Fibroblast of lung (primary cell): ENCODE results near the gene ARPC5L. TPM values are rescaled to one million over a fixed set of nuclear protein-coding genes. Genes with fewer than 3 reads are reported as not detected.
"Not testable (repeated sequence)": the region's sequence is repeated elsewhere in the genome, so short reads cannot be mapped to it uniquely, and the experiment has no call there.

Source experiments
- DNase-seq, 2 donors: peaks; one replicate each; pipeline versions ENCODE4 v3.0.0 to v3.0.0-alpha.2; 2010; ENCODE audit warnings: low read depth in 2 of 2
- H2AFZ ChIP-seq: 2 replicates; pipeline ENCODE4 v1.5.1; 2012; ENCODE audit warnings: low read length, control low read depth, inconsistent platforms
- H3K27ac ChIP-seq: 2 replicates; pipeline ENCODE4 v1.5.1; 2011; ENCODE audit warnings: low read length, control low read depth; ENCODE audit not compliant: insufficient read depth
- H3K27me3 ChIP-seq: 2 replicates; pipeline ENCODE4 v1.5.1; 2011; ENCODE audit warnings: mild to moderate bottlenecking, low read length; ENCODE audit not compliant: control insufficient read depth, insufficient read depth
- H3K36me3 ChIP-seq: 2 replicates; pipeline ENCODE4 v1.5.1; 2011; ENCODE audit warnings: low read length; ENCODE audit not compliant: control insufficient read depth, insufficient read depth
- H3K4me1 ChIP-seq: 2 replicates; pipeline ENCODE4 v1.5.1; 2011; ENCODE audit warnings: low read length; ENCODE audit not compliant: control insufficient read depth, insufficient read depth; ENCODE audit errors: extremely low read depth
- H3K4me2 ChIP-seq: 2 replicates; pipeline ENCODE4 v1.5.1; 2011; ENCODE audit warnings: low read length, control low read depth; ENCODE audit not compliant: insufficient read depth; ENCODE audit errors: extremely low read depth
- H3K4me3 ChIP-seq, 4 experiments: fragments of 200-600 bp in 1 of 4; sonication (generic) in 1 of 4; replicated peaks in 1 of 4; 2 replicates each; pipeline ENCODE4 v1.5.1; 2011 to 2016; ENCODE audit warnings: low read length in 4 of 4, low read depth in 3 of 4, mild to moderate bottlenecking in 3 of 4, control low read depth in 2 of 4, inconsistent platforms in 1 of 4, mixed read lengths in 1 of 4; ENCODE audit not compliant: insufficient read depth in 1 of 4; ENCODE audit errors: control extremely low read depth in 1 of 4
- H3K79me2 ChIP-seq: 2 replicates; pipeline ENCODE4 v1.5.1; 2012; ENCODE audit warnings: mild to moderate bottlenecking, low read length, inconsistent platforms; ENCODE audit not compliant: control insufficient read depth, insufficient read depth
- H3K9ac ChIP-seq: 2 replicates; pipeline ENCODE4 v1.5.1; 2011; ENCODE audit warnings: mild to moderate bottlenecking, low read length, control low read depth; ENCODE audit not compliant: insufficient read depth
- H3K9me3 ChIP-seq: 2 replicates; pipeline ENCODE4 v1.5.1; 2012; ENCODE audit warnings: low read depth, low read length; ENCODE audit not compliant: control insufficient read depth, insufficient read depth
- H4K20me1 ChIP-seq: 2 replicates; pipeline ENCODE4 v1.5.1; 2011; ENCODE audit warnings: low read length; ENCODE audit not compliant: control insufficient read depth, insufficient read depth; ENCODE audit errors: extremely low read depth
- EZH2 ChIP-seq: IDR thresholded peaks from 2 replicates; pipeline ENCODE4 v1.5.1; 2012; ENCODE audit warnings: low read length, control low read depth, mild to moderate bottlenecking; ENCODE audit errors: missing control alignments
- polyA plus RNA-seq, 2 donors: library from polyadenylated mRNA; depleted of rRNA in 1 of 2; stranded (reverse) in 1 of 2; unstranded in 1 of 2; fragments of >200 nt; gene quantifications; 2 replicates each; pipeline ENCODE4 v1.2.1, GENCODE V29; 2011 to 2012; ENCODE audit warnings: missing spikeins in 1 of 2
- total RNA-seq: library from RNA; depleted of rRNA; stranded (reverse); fragments of >200 nt; gene quantifications from 2 replicates; pipeline ENCODE4 v1.2.1, GENCODE V29; 2014
- TF ChIP-seq, protein P1 (sequence below), 2 donors: IDR thresholded peaks in 1 of 2; conservative IDR thresholded peaks in 1 of 2; 1 replicate in 1 of 2; 2 replicates in 1 of 2; pipeline ENCODE4 v1.5.1; 2011 to 2012; ENCODE audit warnings: low read length in 2 of 2, control low read depth in 1 of 2, inconsistent platforms in 1 of 2, low read depth in 1 of 2, mild to moderate bottlenecking in 1 of 2

The ARPC5L gene
- total and polyA plus RNA-seq, 2 donors (not counting 1 experiment from before 2014, with no cell fraction given) = 13.2 to 48.9 TPM

DNA sequence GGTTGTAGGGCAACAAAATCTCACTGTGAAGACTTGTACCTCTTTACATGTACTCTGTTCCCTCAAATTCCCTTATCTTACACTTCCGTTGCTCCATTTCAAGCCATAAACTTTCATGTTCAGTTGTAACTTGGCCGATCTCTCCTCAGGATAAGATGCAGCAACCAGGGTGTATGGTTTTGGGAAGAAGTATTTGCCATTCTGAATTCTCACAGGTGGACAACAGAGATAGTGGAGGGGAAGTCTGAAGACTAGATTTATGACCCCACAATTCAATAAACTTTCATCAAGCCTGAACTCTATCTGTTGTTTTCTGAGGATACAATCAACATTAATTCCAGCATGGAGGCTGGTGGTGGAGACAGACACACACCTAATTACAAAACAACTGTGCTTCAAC is 51.4 kb downstream of the ARPC5L start:
- Histone ChIP-seq H3K27me3 (no peaks in the 10 kb centered on the region), H3K9me3 (no peaks in the 10 kb centered on the region), H4K20me1 (no peaks in the 10 kb centered on the region), H3K4me3 (no peak overlapping the region), H2AFZ (no peak overlapping the region), H3K9ac (no peak overlapping the region), H3K4me2 (no peak overlapping the region), H3K79me2 (no peaks in the 10 kb centered on the region), H3K4me1 (no peaks in the 10 kb centered on the region), H3K36me3 (peaks cover 6% of the 10 kb centered on the region), H3K27ac (no peak overlapping the region)
- DNase-seq = no peak
- TF ChIP-seq, protein P1, sequence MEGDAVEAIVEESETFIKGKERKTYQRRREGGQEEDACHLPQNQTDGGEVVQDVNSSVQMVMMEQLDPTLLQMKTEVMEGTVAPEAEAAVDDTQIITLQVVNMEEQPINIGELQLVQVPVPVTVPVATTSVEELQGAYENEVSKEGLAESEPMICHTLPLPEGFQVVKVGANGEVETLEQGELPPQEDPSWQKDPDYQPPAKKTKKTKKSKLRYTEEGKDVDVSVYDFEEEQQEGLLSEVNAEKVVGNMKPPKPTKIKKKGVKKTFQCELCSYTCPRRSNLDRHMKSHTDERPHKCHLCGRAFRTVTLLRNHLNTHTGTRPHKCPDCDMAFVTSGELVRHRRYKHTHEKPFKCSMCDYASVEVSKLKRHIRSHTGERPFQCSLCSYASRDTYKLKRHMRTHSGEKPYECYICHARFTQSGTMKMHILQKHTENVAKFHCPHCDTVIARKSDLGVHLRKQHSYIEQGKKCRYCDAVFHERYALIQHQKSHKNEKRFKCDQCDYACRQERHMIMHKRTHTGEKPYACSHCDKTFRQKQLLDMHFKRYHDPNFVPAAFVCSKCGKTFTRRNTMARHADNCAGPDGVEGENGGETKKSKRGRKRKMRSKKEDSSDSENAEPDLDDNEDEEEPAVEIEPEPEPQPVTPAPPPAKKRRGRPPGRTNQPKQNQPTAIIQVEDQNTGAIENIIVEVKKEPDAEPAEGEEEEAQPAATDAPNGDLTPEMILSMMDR (conservative IDR thresholded peaks at IDR 0.05 in 1 of 2, IDR thresholded peaks at IDR 0.05 in 1 of 2; ENCODE audit: low read depth in 1 of 2, low read length in 2 of 2) = no peak
- TF ChIP-seq EZH2 = no peak

DNA sequence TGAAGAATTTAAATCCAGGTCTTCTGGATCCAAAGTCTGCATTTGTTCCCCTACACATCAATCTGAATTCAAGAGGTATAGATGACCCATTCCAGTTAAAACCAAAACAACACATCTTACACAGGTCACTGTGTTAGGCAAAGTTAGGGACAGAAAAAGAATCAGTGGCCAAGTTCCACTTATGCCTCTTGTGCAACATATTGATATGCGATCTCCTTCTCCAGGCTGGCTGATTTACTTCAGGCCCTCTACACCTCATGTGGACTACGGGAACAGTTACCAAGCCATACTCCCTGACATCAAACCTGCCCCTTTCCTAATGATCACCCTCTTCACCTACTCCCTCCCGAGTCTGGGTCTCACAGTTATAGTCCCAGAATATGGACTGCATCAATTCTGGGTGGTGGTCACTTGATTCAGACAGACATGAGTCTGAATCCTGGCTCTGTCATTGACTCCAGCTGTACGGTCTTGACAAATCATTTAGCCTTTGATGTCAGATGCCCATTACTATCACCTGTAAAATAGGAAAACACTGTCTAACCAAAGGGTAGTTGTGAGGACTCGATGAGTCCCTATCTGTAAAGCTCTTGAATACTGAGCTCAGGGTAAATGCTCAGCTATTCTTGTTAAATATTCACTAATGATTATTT is 52.9 kb downstream of the ARPC5L start:
- H3K9ac ChIP-seq = no peak overlapping the region
- H3K9me3 ChIP-seq = no peaks in the 10 kb centered on the region
- no peak overlapping the region for H2AFZ ChIP-seq
- DNase-seq = no peak
- TF ChIP-seq EZH2 = no peak
- TF ChIP-seq, protein P1 (conservative IDR thresholded peaks at IDR 0.05 in 1 of 2, IDR thresholded peaks at IDR 0.05 in 1 of 2; ENCODE audit: low read depth in 1 of 2, low read length in 2 of 2) = no peak
- no peaks in the 10 kb centered on the region for H3K4me1 ChIP-seq
- no peak overlapping the region for H3K4me2 ChIP-seq
- H4K20me1 ChIP-seq = no peaks in the 10 kb centered on the region
- H3K79me2 ChIP-seq = no peaks in the 10 kb centered on the region
- H3K27ac ChIP-seq = no peak overlapping the region
- no peaks in the 10 kb centered on the region for H3K27me3 ChIP-seq
- peaks cover 6% of the 10 kb centered on the region for H3K36me3 ChIP-seq
- H3K4me3 ChIP-seq = no peak overlapping the region

DNA sequence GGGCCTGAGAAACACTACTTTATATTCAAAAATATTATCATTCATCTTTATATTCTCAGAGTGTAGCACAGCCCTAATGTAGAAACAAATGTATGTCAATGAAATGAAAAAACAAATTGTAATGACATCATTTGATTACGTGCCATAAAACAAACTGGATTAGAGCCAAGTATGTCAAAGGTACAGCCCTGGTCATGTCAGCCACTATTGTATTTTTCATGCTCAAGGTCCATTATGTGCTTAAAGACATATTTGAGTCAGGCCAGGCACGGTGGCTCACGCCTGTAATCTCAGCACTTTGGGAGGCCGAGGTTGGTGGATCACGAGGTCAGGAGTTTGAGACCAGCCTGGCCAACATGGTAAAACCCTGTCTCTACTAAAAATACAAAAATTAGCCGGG is 58.5 kb downstream of the ARPC5L start:
- not testable (repeated sequence) for H2AFZ ChIP-seq, H3K4me1 ChIP-seq, H3K9ac ChIP-seq, H3K27ac ChIP-seq, H3K9me3 ChIP-seq, H3K36me3 ChIP-seq, H3K27me3 ChIP-seq, H3K4me3 ChIP-seq, H3K79me2 ChIP-seq, H3K4me2 ChIP-seq, H4K20me1 ChIP-seq
- DNase-seq = peak in 1 of 2 donors; percentile 46

Other genes starting within 250 kb of the ARPC5L start
- gene NR6A1, start 90.8 kb upstream of the ARPC5L start, total RNA-seq = 0.26 and 0.50 TPM in 2 replicates
- 0.07 and 0.25 TPM in 2 replicates for gene NR6A1, start 90.8 kb upstream of the ARPC5L start, polyA plus RNA-seq
- 30.6 and 33.7 TPM in 2 replicates for gene OLFML2A, start 85.0 kb upstream of the ARPC5L start, total RNA-seq
- gene OLFML2A, start 85.0 kb upstream of the ARPC5L start, polyA plus RNA-seq = 2.7 and 22.3 TPM in 2 replicates
- not detected in 2 replicates for gene WDR38, start 8.7 kb upstream of the ARPC5L start, total RNA-seq
- gene WDR38, start 8.7 kb upstream of the ARPC5L start, polyA plus RNA-seq = not detected in 2 replicates
- 1,957 and 2,451 TPM in 2 replicates for gene RPL35, start 173 bp upstream of the ARPC5L start, total RNA-seq
- 1,593 and 1,989 TPM in 2 replicates for gene RPL35, start 173 bp upstream of the ARPC5L start, polyA plus RNA-seq
- 12.8 and 15.9 TPM in 2 replicates for gene GOLGA1, start 79.0 kb downstream of the ARPC5L start, total RNA-seq
- gene GOLGA1, start 79.0 kb downstream of the ARPC5L start, polyA plus RNA-seq = 12.0 and 12.8 TPM in 2 replicates